Heart right ventricle (tissue), 16 donors: Measurements from ENCODE around the gene PRELP. TPM values are rescaled to one million over a fixed set of nuclear protein-coding genes. Genes with fewer than 3 reads are reported as not detected.

ENCODE experiments used
- ATAC-seq, 8 donors: fragments of 200-7000 bp; cut with Tn5 transposase; one replicate each; pipeline ENCODE4 v1.9.1; 2020; ENCODE audit warnings: mild to moderate bottlenecking in 8 of 8, moderate library complexity in 8 of 8, moderate number of reproducible peaks in 1 of 8
- DNase-seq, 2 donors: peaks; one replicate each; pipeline ENCODE4 v3.0.0-alpha.2; 2020
- H3K27ac ChIP-seq, 10 donors: fragments of 200-600 bp; sonication (generic) in 2 of 10; one replicate each; pipeline versions ENCODE4 v1.5.0 to v1.8.0; 2020 to 2022; ENCODE audit warnings: mild to moderate bottlenecking in 3 of 10
- H3K27me3 ChIP-seq, 7 donors: fragments of 200-600 bp; one replicate each; pipeline ENCODE4 v1.8.0; 2021 to 2022; ENCODE audit warnings: mild to moderate bottlenecking in 2 of 7
- H3K36me3 ChIP-seq, 9 donors: fragments of 200-600 bp; sonication (generic) in 1 of 9; one replicate each; pipeline versions ENCODE4 v1.5.0 to v1.8.0; 2020 to 2022; ENCODE audit warnings: mild to moderate bottlenecking in 2 of 9
- H3K4me1 ChIP-seq, 9 donors: fragments of 200-600 bp; sonication (generic) in 1 of 9; one replicate each; pipeline versions ENCODE4 v1.5.0 to v1.8.0; 2020 to 2022; ENCODE audit warnings: mild to moderate bottlenecking in 4 of 9
- H3K4me3 ChIP-seq, 10 donors: fragments of 200-600 bp; sonication (generic) in 2 of 10; one replicate each; pipeline versions ENCODE4 v1.5.0 to v1.8.0; 2020 to 2022; ENCODE audit warnings: mild to moderate bottlenecking in 7 of 10, moderate library complexity in 2 of 10
- H3K9me3 ChIP-seq, 11 donors: fragments of 200-600 bp in 10 of 11; sonication (generic) in 2 of 11; one replicate each; pipeline versions ENCODE4 v1.5.0 to v1.8.0; 2013 to 2022; ENCODE audit warnings: mild to moderate bottlenecking in 2 of 11, control low read depth in 1 of 11, moderate library complexity in 1 of 11
- CTCF ChIP-seq, 9 donors: fragments of 200-600 bp; sonication (generic) in 2 of 9; IDR thresholded peaks; one replicate each; pipeline versions ENCODE4 v1.5.0 to v1.8.0; 2021 to 2022; ENCODE audit warnings: antibody characterized with exemption in 9 of 9, mild to moderate bottlenecking in 5 of 9, moderate library complexity in 1 of 9
- WGBS, 2 donors: extraction: QIAGEN DNeasy Blood & Tissue Kit; methylation state at CpG; one replicate each; pipeline ENCODE4 v1.1.7; 2013; ENCODE audit warnings: inconsistent platforms in 1 of 2; 5-methylcytosine and 5-hydroxymethylcytosine counted together
- intact Hi-C, 10 donors: fragments of 100-400 bp; cut with DNase I; formaldehyde crosslinking; loops; one replicate each; pipeline versions ENCODE4 v1.11.1 to v1.14.2; 2022
- polyA plus RNA-seq, 2 donors: library from polyadenylated mRNA; stranded (reverse); fragments of 200-250 nt; gene quantifications; one replicate each; pipeline ENCODE4 v1.2.3, GENCODE V29; 2013
- total RNA-seq, 10 donors: library from RNA; stranded (reverse); fragmentation: NEBNext Ultra II Directional in 3 of 10; extraction: Animal tissue kit (Norgen Biotek cat#: 25700) in 3 of 10; gene quantifications; one replicate each; pipeline versions ENCODE4 v1.2.1 to v1.2.4, GENCODE V29; 2021 to 2023
- donor health status: Arrhythmogenic right ventricular cardiomyopathy.
- donor health status: ischemic (EF 13 %, LVEDD 7.1; RV severe dilation, severe dysfunction).
- donor health status: healthy with polysubstance abuse.
- donor health status: DM: no; HTN: yes; CAD: no.
- donor health status: DM: no; HTN: no; CAD: no.
- donor health status: ischemic (EF 25% LVEDD 6.9; RV normal size, moderate dysfunction).
- donor health status: ischemic (EF 25% LVEDD 5.7; RV mildly dilated, moderate dysfunction).
- donor health status: healthy.
- donor health status: DM: yes; HTN: yes; CAD: no.
- donor health status: Ischemic cardiomyopathy.
- donor health status: ischemic (EF 35%, LVEDD 5.7; RV mildly dilated, moderate dysfunction).
- donor health status: nonischemic (EF 11% LVEDD 7.7; RV severe dilation, severe dysfunction).
- donor health status: DM: yes; HTN: yes; CAD: no.
- donor health status: PGD.
- donor health status: ischemic (EF 29% LVEDD 5.4; RV normal size, mild dysfunction).
- donor health status: nonischemic (EF 23%, LVEDD 6.1; RV moderate dilation, normal function).

The PRELP gene
- total and polyA plus RNA-seq, 12 donors, result 3.3 to 37.1 (median 14.9) TPM

- 67 to 76% methylated on average over 6 of the region's 6 CpGs for WGBS, 2 donors
- Histone ChIP-seq H3K27ac (peak overlapping the region in 9 of 10 donors; percentile 46 to 91 (median 70)), H3K36me3 (no peaks in the 10 kb centered on the region), H3K27me3 (no peaks in the 10 kb centered on the region), H3K4me1 (peaks cover 31 to 82% (median 56%) of the 10 kb centered on the region in 9 donors), H3K4me3 (no peak overlapping the region), H3K9me3 (no peaks in the 10 kb centered on the region)
- intact Hi-C loops, result loop anchor here in 2 of 10 donors (2.0 to 5.0 kb wide), 2 partner anchors 36 to 115 kb away; partner anchors contain the start of gene ATP2B4 (in 1 of the 2)
- DNase-seq (peak in 1 of 2 donors; percentile 50), ATAC-seq (peak; percentile 10 to 68 (median 55))
- TF ChIP-seq CTCF (IDR thresholded peaks at IDR 0.05), result no peak
Measured at GRCh38 chr1:203511513-203511912, 35.9 kb downstream of the PRELP start.

GRCh38 chr1:203511930-203512329, 36.3 kb downstream of the PRELP start:
- peaks cover 28 to 78% (median 53%) of the 10 kb centered on the region in 9 donors for H3K4me1 ChIP-seq
- ATAC-seq (no peak), DNase-seq (no peak)
- intact Hi-C loops, result loop anchor here in 2 of 10 donors (2.0 to 5.0 kb wide), 2 partner anchors 35 to 115 kb away; partner anchors contain the start of gene ATP2B4 (in 1 of the 2)
- peak overlapping the region in 9 of 10 donors; percentile 46 to 91 (median 70) for H3K27ac ChIP-seq
- no peaks in the 10 kb centered on the region for H3K27me3 ChIP-seq
- no peaks in the 10 kb centered on the region for H3K9me3 ChIP-seq
- TF ChIP-seq CTCF (IDR thresholded peaks at IDR 0.05), result no peak
- WGBS, 2 donors, result 69 to 74% methylated on average over 4 of the region's 4 CpGs
- no peaks in the 10 kb centered on the region for H3K36me3 ChIP-seq
- no peak overlapping the region for H3K4me3 ChIP-seq

GRCh38 chr1:203512517-203512847, 36.9 kb downstream of the PRELP start:
- Histone ChIP-seq H3K27ac (peak overlapping the region in 9 of 10 donors; percentile 46 to 91 (median 70)), H3K4me1 (peaks cover 24 to 72% (median 47%) of the 10 kb centered on the region in 9 donors), H3K4me3 (no peak overlapping the region), H3K27me3 (no peaks in the 10 kb centered on the region), H3K36me3 (no peaks in the 10 kb centered on the region), H3K9me3 (no peaks in the 10 kb centered on the region)
- ATAC-seq (no peak), DNase-seq (no peak)
- WGBS, 2 donors, result 61 to 82% methylated on average over 1 of the region's 1 CpG
- TF ChIP-seq CTCF (IDR thresholded peaks at IDR 0.05), result no peak
- intact Hi-C loops, result loop anchor here in 1 of 10 donors (5.0 kb wide), 1 partner anchor 35 kb away; no protein-coding TSS in a partner anchor

GRCh38 chr1:203512848-203513584, 37.4 kb downstream of the PRELP start:
- Histone ChIP-seq H3K4me3 (no peak overlapping the region), H3K9me3 (no peaks in the 10 kb centered on the region), H3K27me3 (no peaks in the 10 kb centered on the region), H3K36me3 (no peaks in the 10 kb centered on the region), H3K27ac (peak overlapping the region in 9 of 10 donors; percentile 46 to 91 (median 70)), H3K4me1 (peaks cover 19 to 67% (median 42%) of the 10 kb centered on the region in 9 donors)
- TF ChIP-seq CTCF (IDR thresholded peaks at IDR 0.05), result no peak
- intact Hi-C loops, result loop anchor here in 1 of 10 donors (5.0 kb wide), 1 partner anchor 34 kb away; no protein-coding TSS in a partner anchor
- WGBS, 2 donors, result 45 to 63% methylated on average over 10 of the region's 10 CpGs
- DNase-seq (peak in 1 of 2 donors; percentile 46), ATAC-seq (peak in 7 of 8 donors; percentile 14 to 80 (median 40))
